Stromal cell of bone marrow (primary cell): Measurements from ENCODE around the gene MTX1.
A peak's percentile ranks its signal among the peaks of the same experiment; 100 is the strongest.

Experiments
- DNase-seq: peaks from one replicate; pipeline ENCODE4 v3.0.0-alpha.2; 2012; ENCODE audit warnings: low read depth

Gene MTX1

DNA sequence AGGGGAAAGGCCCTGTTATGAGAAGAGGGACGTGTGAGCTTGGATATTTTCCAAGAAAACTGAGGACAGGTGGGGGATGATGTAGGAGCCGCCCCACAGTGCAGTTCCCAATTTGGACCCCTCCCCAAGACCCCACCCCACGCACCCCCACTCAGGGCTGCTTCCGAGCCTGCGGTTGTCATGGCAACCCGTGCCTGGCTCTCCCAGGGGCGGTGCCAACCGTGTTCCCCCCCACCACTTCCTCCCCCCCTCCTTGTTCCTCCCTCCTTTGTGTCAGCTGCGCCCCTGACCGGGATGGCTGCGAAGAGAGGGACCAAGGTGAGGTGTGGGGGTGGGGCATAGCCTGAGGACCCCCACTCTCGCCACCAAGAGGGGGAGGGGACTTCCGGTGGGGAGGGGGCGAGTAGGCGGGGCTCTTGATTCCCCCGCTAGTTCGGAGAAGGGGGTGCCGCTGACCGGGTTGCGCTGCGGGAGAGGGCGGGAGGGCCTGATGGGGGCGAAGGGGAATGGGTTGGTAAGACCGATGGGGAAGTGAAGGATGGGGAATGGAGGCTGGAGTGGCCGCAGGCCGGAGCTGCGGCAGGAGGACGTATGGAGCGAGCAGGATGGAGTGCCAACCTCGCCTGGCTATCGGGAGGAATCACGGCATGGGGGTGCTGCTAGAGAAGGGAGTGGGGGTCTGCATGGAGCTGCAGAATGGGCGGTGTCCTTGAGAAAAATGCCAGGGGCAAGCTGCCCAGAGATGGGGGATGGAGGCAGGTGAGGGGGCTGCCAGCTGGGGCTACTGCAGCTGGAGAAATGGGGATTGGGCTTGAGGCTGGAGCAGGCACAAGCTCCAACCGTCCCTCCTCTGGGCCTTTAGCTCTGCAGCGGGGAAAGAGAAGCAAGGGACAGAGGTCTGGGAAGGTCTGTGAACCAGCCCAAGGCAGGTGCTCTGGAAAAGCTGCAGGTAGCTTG is 33.9 kb upstream of the MTX1 start:
- DNase-seq = no peak

DNA sequence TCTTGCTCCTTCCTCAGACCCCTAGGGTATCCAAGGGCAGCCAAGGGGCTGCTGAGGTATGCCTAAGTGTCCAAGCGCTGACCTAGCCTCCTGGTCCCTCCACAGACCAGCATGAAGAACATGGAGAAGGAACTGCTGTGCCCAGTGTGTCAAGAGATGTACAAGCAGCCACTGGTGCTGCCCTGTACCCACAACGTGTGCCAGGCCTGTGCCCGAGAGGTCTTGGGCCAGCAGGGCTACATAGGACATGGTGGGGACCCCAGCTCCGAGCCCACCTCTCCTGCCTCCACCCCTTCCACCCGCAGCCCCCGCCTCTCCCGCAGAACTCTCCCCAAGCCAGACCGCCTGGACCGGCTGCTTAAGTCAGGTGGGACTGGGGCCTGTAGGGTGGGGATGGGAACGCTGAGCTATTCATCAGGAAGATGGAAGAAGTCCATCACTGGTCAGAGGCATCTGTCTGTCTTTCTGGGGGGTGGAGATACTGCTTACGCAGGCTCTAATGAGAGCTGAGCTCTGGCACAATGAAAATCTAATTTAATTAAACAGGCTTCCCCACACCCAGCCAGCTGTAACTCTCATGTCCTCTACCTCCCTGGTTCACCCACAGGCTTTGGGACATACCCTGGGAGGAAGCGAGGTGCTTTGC is 33.1 kb upstream of the MTX1 start:
- no peak for DNase-seq

DNA sequence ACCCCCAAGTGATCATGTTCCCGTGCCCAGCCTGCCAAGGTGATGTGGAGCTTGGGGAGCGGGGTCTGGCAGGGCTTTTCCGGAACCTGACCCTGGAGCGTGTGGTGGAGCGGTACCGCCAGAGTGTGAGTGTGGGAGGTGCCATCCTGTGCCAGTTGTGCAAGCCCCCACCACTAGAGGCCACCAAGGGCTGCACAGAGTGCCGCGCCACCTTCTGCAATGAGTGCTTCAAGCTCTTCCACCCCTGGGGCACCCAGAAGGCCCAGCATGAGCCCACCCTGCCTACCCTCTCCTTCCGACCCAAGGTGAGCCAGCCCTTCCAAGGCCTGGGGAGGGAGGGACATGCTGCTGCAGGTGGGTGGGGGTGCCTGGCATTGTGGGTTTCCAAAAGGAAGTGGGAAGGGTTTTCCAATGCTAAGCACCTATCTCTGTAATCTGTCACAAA is 32.5 kb upstream of the MTX1 start:
- DNase-seq = no peak

DNA sequence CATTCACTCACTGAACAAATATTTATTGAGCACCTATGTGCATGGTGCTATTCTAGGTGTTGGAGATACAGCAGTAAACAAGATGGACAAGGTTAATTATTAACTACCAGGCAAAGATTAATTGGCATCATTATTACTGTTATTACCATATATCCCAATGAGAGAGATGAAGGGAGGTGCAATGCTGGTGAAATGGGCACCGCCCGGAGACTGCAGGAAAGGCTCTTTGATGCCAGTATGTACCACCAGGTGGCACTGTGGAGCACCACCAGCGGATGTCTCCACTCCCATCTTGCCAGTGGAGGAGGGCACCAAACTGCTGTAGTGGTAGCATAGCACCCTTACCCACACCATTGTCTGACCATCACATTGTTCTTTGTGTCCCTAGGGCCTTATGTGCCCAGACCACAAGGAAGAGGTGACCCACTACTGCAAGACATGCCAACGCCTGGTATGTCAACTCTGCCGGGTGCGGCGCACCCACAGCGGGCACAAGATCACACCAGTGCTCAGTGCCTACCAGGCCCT is 31.9 kb upstream of the MTX1 start:
- DNase-seq = peak; percentile 56

DNA sequence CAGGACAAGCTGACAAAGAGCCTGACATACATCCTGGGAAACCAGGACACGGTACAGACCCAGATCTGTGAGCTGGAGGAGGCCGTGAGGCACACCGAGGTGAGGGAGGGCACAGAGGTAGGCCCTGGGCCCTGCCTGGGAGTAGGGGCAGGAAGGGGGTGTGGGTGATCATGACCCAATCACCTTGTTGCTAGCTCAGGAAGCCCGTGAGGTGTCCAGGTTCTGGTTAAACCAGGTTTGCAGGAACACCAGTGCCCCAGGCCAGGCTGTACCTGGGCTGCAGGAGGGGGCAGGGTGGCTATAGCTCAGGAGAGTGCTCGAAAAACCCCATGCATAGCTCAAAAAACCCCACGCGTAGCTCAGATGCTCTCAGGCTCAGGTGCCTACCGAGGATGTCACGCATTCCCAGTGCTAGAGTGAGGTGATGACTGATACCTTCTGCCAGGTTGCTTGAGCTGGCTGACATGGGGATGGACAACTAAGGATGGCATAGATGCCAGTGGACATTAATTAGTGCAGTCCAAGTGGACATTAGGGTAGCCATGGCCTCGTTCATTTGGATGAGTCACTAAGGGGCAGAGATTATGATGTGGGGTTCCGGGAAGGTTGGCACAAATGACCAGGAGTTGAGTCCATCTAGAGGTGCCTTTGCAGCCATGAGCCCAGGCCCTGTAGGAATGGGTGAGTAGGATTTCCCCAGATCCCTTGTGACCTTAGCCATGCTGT is 31.1 kb upstream of the MTX1 start:
- DNase-seq = no peak

DNA sequence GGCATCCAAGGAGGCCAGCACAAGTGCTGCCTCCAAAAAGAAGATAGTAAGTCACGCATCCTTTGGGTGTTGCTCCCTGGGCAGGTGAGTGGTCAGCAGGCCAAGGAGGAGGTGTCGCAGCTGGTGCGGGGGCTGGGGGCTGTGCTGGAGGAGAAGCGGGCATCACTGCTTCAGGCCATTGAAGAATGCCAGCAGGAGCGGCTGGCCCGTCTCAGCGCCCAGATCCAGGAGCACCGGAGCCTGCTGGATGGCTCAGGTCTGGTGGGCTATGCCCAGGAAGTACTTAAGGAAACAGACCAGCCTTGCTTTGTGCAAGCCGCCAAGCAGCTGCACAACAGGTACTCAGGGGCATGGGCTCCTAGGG is 30.6 kb upstream of the MTX1 start:
- DNase-seq = no peak

DNA sequence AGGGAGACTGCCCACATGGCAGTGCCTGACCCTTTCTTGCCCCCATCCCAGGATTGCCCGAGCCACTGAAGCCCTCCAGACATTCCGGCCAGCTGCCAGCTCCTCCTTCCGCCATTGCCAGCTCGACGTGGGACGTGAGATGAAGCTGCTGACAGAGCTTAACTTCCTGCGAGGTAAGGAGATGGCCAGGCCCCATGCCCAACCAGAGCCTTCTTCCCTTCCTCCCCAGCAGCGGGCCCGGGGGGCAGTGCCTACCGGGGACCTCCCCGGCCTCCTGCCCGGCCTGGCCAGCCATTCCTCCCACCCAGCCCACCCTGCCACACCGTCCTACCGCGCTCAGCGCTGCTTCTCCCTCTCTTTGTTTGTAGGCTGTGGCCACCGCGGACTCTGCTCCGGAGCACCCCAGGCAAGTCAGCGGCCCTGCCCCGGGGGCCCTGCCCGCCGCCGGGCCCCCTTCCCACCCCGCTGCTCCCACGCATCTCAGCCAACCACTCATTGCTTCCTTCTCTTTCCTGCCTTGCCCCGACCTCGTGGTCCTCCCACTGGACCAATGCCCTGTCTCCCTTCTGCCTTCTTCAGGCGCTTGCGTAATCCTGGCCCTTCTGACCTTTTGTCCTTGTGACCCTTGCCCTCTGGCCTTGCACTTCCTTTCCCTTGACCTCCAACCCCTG is 29.9 kb upstream of the MTX1 start:
- no peak for DNase-seq

DNA sequence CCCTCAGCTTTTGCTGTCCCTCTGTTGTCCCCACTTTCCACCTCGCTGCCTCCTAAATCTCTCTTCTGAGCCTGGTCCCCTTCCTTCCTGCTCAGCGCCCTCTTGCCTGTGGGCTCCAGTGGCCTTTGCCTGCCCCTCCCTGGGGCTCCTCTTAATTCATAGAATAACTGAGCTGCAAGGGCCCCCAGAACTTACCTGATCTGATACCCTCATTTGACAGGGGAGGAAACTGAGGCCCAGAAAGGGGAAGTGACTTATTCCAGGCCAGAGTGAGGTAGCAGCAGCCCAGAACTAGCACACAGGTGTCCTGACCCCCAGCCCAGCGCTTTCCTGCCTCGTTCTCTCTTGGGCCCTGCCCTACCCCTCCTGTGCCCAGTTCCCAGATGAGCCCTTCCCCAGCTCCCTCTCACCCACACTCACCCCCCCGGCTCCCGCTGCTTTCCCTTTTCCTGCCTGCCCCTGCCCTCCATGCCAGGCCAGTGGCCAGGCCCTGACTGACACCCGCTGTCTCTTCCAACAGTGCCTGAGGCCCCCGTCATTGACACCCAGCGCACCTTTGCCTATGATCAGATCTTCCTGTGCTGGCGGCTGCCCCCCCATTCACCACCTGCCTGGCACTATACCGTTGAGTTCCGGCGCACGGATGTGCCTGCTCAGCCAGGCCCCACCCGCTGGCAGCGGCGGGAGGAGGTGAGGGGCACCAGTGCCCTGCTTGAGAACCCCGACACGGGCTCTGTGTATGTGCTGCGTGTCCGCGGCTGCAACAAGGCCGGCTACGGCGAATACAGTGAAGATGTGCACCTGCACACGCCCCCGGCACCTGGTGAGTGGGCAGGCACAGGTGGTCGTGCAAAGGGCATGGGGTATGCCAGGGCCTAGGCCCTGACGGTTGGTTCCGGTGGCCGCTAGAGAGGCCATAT is 29.1 kb upstream of the MTX1 start:
- no peak for DNase-seq

DNA sequence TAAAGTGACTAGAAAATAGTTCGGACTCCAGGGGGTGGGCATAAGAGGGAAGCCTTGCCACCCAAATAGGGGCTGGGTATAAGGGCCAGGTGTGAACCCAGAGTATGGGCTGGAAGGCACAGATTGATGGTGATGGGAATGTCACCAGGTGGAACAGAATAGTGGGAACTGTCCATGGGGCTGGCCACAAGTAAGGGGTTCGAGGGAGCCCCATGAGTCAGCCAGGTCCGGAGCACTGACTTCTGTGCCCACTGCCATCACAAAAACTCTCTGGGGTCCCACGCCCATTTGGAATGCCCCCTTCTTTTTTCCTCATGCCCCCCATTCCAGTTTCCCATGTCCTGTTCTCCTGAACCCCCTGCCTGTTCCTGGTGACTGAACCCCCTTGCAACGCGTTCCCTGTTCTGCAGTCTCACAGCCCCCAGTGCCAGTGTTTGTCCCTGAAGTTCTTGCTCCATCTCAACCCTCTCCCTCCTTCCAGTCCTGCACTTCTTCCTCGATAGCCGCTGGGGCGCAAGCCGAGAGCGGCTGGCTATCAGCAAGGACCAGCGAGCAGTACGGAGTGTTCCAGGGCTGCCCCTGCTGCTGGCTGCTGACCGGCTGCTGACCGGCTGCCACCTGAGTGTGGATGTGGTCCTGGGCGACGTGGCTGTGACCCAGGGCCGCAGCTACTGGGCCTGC is 27.0 kb upstream of the MTX1 start:
- DNase-seq = no peak

DNA sequence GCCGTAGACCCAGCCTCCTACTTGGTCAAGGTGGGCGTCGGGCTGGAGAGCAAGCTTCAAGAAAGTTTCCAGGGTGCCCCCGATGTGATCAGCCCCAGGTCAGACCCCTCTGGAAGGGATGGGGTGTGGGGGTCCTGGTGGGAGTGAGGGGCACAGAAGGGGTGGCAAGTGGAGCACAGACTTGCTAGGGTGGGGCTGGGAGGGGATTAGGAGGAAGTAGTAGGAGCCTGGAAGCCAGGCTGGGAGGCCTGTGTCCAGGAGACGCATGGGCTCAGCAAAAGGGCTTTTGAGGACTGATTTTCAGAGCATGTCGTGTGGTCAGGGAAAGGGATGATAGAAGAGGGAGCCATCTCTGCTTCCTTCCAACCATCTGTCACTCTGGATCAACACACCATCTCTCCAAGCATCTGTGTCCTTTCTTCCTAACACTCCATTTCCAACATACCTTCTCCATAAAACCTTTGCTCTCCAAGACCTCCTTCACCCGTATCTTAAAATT is 26.4 kb upstream of the MTX1 start:
- no peak for DNase-seq

DNA sequence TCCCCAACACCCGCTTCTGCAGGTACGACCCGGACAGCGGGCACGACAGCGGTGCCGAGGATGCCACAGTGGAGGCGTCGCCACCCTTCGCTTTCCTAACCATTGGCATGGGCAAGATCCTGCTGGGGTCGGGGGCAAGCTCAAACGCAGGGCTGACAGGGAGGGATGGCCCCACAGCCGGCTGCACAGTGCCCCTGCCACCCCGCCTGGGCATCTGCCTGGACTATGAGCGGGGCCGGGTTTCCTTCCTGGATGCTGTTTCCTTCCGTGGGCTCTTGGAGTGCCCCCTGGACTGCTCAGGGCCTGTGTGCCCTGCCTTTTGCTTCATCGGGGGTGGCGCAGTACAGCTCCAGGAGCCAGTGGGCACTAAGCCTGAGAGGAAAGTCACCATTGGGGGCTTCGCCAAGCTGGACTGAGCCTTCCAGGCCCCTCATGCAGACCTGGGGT is 24.7 kb upstream of the MTX1 start:
- no peak for DNase-seq

DNA sequence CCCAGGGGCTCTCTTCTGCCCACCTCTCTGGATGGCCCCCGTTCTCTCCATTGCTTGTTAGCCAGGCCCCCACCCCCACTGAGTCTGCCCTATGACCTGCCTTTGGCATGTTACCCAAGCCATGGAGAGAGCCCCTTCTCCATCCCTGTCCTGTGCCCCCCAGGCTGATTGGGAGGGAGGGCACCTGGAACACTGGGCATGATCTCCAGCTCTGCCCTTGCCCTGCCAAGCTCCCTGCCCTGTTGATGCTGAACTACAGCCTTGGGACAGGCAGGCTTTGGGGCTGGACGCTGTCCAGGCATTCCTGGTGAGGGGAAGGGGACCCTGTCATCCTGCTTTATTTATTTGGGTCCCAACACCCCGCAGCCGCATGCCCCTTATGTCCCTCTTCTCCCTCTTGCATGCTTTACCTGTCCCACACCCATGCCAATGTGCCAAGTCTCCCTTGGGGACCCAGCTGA is 24.1 kb upstream of the MTX1 start:
- DNase-seq = no peak

DNA sequence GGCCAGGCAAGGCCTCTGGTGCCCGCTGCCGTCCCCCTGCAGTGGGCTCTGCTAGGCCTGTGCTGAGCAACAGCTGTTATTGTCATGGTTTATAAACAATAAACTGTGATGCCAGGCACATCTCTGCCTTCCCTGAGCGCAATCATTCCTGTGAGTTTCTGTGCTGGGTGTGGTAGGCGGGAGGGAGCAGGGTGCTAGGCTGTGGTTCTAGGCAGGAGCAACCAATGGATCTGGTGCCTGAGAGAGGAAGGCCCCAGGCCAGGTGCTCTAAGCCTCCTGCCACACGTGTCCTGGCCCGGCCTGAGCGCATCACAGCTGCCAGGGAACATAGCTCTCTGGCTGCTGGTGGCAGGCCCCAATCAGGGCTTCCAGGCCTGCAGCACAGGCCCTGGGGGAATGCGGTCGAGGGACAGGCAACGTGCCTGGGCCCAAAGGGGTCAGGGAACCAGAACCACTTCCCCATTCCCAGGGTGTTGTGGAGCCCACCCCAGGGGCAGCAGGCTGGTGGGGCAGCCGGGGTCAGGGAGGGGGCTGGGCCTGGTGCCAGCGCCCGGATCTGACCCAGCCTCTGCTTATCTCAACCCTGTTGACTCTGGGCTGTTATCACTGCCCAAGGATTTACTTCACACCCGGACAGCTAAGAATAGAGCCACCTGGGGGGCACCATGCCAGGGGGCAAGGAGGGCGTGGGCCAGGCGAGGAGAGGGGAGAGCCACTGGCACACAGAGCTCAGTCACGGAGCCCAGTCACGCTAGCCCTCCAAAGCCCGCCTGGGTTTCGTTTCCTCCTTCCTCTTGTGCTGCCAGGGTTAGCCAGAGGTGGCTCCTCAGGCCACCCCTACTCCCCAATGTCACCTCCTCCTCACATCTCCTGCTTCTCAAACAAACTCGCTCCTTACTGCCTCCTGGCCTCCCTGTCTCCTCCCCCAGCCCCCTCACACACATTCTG is 23.4 kb upstream of the MTX1 start:
- DNase-seq = no peak

DNA sequence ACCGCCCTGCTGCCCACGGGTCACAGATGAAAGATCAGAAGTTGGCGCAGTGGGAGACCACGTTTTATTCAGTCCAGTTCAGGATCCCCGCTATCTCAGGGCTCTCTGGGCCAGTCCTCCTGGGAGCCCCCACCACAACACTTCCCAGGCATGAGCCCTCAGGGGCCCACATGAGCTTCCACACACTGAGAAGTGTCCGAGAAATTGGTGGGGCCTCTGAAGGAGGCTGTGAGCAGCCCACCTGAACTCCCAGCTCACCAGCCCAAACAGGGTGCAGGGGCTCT is 22.8 kb upstream of the MTX1 start:
- no peak for DNase-seq

DNA sequence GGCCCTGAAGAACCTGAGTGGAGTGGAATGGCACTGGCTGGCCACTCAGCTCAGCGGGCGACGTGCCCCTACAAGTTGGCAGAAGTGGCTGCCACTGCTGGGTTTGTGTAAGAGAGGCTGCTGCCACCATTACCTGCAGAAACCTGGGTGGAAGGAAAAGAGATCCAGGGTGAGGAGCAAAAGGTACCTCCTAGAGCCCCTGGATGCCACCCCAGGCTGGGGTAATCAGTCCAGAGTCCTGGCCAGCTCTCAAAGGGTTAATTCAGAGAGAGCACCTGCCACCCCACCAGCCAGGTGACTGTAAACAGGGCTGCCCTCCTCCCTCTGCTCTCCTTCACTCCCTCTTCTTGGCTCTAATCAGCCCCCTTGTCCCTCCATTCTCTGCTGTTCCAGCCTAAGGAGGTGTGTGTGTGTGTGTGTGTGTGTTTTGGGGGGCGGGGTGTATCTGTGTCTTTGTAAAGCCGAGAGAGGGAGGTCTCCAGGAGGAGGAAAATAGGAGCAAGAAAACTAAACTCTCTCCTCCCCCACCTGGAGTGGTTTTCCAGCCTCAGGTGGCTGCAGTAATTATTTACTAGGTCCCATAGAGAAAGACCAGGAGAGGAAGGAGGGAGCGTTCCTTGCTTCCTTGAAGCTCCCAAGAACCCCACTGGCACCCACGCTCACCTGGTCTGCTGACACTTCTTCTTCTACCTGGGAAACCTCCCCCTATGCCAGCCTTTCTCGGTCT is 22.3 kb upstream of the MTX1 start:
- DNase-seq = no peak

DNA sequence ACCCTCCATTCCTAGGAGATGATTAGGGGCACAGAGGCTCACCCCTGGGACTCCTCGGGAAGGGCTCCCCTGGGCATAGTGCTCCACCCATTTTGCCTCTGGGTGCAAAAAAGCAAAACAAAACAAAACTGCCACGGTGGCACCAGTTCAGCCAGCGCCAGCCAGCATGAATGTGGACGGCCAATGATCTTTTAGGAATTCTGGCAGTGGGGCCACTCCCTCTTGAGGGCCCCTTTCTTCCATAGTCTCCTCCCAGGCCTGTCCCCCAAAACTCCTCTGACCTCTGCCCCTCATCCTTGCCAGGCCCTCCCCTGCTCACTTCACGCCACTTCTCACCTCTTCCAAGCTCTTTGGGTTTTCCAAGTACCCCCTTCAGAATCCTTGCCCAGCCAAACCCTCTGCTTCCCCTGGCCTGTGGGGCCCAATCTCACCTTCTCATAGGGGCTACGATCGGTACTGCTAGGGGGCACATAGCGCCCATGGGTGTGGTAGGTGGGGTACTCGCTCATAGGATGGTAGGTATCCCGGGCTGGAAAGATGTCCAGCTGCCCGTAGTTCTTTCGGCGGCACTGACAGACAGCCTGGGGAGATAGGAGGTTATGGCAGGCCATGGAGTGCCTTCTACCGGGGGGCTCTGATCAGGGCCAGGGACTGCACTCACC is 21.6 kb upstream of the MTX1 start:
- DNase-seq = no peak

DNA sequence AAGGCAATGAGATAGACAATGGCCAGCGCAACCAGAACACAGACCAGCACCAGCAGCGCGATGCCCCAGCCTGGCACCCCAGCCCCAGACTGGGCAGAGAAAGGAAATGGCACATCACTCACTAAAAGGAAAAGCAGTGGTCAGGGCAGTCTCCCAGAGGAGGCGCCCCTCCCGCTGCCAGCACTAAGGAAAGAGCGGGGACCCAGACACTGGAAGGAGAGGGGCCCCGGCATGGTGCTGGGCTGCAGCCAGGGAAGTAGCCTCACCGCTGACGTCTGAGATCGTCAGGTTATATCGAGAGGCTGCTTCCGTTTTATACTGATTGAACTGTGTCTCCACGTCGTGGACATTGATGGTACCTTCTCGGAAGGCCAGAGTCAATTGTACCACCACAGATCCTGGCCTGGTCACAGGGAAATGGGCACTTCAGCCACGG is 21.0 kb upstream of the MTX1 start:
- DNase-seq = no peak

DNA sequence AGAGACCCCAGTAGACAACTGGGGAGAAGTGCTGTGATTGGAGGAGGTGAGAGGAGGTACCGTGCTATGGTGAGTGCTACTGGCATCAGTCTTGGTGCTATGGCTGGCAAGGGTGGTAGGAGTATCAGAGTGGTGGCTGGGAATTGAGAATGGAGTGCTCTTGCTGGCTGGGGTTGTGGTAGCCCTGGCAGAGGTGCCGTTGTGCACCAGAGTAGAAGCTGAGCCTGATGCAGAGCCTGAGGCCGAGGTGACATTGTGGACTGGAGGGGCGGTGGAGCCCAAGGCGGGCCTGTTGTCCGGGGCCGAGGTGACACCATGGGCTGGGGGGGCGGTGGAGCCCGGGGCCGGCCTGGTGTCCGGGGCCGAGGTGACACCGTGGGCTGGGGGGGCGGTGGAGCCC is 20.2 kb upstream of the MTX1 start:
- DNase-seq = no peak
